Measurements from ENCODE around the gene OR10D3.

DNA sequence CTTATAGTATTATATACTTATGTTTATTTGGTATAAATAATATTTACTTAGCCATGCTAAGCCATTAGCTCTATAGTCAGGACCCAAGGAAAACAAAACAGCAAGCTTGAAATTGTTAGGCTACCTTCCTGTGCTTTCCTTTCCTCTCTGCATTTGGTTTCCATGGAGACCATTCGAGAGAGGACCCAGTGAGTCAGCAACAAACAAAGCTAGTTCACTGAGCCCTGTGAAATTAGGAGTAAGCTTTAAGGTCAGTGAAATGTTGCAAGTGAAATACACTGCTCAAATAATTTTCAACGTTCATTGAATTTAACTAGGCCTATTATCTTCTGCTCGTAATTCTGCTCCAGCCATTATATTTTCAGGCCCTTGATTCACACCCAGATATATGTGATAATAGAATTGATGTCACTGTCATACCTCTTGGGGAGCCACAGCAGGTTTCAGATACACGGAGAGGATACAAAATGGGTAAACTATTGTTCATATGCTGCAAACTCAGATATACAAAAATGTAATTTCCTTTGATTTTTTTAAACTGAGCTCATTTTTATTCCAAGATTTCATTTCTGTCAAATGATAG lies 9.1 kb upstream of the OR10D3 start:
- TF ChIP-seq, protein P1, sequence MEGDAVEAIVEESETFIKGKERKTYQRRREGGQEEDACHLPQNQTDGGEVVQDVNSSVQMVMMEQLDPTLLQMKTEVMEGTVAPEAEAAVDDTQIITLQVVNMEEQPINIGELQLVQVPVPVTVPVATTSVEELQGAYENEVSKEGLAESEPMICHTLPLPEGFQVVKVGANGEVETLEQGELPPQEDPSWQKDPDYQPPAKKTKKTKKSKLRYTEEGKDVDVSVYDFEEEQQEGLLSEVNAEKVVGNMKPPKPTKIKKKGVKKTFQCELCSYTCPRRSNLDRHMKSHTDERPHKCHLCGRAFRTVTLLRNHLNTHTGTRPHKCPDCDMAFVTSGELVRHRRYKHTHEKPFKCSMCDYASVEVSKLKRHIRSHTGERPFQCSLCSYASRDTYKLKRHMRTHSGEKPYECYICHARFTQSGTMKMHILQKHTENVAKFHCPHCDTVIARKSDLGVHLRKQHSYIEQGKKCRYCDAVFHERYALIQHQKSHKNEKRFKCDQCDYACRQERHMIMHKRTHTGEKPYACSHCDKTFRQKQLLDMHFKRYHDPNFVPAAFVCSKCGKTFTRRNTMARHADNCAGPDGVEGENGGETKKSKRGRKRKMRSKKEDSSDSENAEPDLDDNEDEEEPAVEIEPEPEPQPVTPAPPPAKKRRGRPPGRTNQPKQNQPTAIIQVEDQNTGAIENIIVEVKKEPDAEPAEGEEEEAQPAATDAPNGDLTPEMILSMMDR (IDR thresholded peaks at IDR 0.05) = no peak
- TF ChIP-seq POLR2AphosphoS5 (IDR thresholded peaks at IDR 0.05) = no peak

Data from esophagus muscularis mucosa (tissue), 3 donors.